ENCODE data around the gene SECISBP2. TPM values are rescaled to one million over a fixed set of nuclear protein-coding genes. Genes with fewer than 3 reads are reported as not detected.
A peak's percentile ranks its signal among the peaks of the same experiment; 100 is the strongest.

SECISBP2 gene
- polyA plus RNA-seq, 1 of the 3 experiments (the other 2 are of a cell fraction) = 21.2 TPM

DNA sequence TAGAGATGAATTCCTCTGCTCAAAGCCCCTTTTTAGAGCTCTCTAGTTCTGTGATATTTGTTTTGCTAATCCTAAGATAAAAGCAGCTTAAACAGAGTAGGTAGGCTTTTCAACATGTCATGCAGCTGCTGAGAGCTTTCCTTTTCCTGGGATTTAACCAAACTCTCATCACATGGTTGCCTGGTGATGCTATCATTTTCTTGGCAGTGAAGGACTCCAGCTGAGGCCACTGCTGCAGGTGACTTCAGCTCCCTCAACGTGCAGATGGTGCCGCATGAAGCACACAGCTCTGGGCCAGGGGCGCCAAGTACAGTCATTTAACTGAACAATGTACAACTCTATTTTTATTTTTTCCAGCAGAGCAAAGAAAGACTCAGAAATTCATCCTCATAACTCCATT lies 42.2 kb downstream of the SECISBP2 start:
- POLR2A ChIA-PET = no interaction called here
- no peaks in the 10 kb centered on the region for H3K9me3 ChIP-seq
- no peaks in the 10 kb centered on the region for H3K79me2 ChIP-seq (ENCODE audit: insufficient read depth)
- peak overlapping the region in 1 of 2 experiments; percentile 93; a peak in 2 of 4 replicates for H3K27ac ChIP-seq (ENCODE audit: low read depth in 2 of 2, low read length in 1 of 2)
- H3K27me3 ChIP-seq (ENCODE audit: insufficient read depth) = no peaks in the 10 kb centered on the region
- peaks cover 0 to 42% of the 10 kb centered on the region in 2 experiments; a peak in 2 of 4 replicates for H3K4me1 ChIP-seq (ENCODE audit: control insufficient read depth in 1 of 2, insufficient read depth in 2 of 2, low read depth in 1 of 2, low read length in 1 of 2)
- whole genome bisulfite sequencing (ENCODE audit: low lambda C conversion rate) = 79% methylated on average over 3 of the region's 3 CpGs
- H3K36me3 ChIP-seq (replicated peaks in 1 of 2; ENCODE audit: control insufficient read depth in 1 of 2, insufficient read depth in 2 of 2, low read length in 1 of 2) = peaks cover 19 to 65% of the 10 kb centered on the region in 2 experiments
- DNase-seq = no peak
- no peaks in the 10 kb centered on the region for H3K9me2 ChIP-seq
- no peak overlapping the region for H2AFZ ChIP-seq (ENCODE audit: low read depth)
- H3K4me2 ChIP-seq = no peak overlapping the region
- H3K9ac ChIP-seq = no peak overlapping the region
- TF ChIP-seq MXI1 (IDR thresholded peaks at IDR 0.05; ENCODE audit: low read depth, low read length) (0 out of 2 replicates have a peak, but pooled peaks have one; percentile 17), TAF1 (IDR thresholded peaks at IDR 0.05; ENCODE audit: borderline replicate concordance, low read depth, low read length) (no peak), CTCF (IDR thresholded peaks at IDR 0.05) (no peak), FOXJ3 (CRISPR knock-in tag; IDR thresholded peaks at IDR 0.05) (no peak), RAD21 (IDR thresholded peaks at IDR 0.05; ENCODE audit: low read length) (0 out of 2 replicates have a peak, but pooled peaks have one; percentile 3), CHD2 (IDR thresholded peaks at IDR 0.05; ENCODE audit: low read length, partially characterized antibody) (no peak), EZH2phosphoT487 (IDR thresholded peaks at IDR 0.05; ENCODE audit: borderline replicate concordance, low read depth) (no peak), EP300 (IDR thresholded peaks at IDR 0.05; ENCODE audit: borderline replicate concordance in 1 of 2, low read depth in 1 of 2, low read length in 1 of 2) (no peak)
- TF ChIP-seq, protein P1, sequence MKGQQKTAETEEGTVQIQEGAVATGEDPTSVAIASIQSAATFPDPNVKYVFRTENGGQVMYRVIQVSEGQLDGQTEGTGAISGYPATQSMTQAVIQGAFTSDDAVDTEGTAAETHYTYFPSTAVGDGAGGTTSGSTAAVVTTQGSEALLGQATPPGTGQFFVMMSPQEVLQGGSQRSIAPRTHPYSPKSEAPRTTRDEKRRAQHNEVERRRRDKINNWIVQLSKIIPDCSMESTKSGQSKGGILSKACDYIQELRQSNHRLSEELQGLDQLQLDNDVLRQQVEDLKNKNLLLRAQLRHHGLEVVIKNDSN (IDR thresholded peaks at IDR 0.05; ENCODE audit: borderline replicate concordance, low read depth) = no peak
- TF ChIP-seq, protein P2, sequence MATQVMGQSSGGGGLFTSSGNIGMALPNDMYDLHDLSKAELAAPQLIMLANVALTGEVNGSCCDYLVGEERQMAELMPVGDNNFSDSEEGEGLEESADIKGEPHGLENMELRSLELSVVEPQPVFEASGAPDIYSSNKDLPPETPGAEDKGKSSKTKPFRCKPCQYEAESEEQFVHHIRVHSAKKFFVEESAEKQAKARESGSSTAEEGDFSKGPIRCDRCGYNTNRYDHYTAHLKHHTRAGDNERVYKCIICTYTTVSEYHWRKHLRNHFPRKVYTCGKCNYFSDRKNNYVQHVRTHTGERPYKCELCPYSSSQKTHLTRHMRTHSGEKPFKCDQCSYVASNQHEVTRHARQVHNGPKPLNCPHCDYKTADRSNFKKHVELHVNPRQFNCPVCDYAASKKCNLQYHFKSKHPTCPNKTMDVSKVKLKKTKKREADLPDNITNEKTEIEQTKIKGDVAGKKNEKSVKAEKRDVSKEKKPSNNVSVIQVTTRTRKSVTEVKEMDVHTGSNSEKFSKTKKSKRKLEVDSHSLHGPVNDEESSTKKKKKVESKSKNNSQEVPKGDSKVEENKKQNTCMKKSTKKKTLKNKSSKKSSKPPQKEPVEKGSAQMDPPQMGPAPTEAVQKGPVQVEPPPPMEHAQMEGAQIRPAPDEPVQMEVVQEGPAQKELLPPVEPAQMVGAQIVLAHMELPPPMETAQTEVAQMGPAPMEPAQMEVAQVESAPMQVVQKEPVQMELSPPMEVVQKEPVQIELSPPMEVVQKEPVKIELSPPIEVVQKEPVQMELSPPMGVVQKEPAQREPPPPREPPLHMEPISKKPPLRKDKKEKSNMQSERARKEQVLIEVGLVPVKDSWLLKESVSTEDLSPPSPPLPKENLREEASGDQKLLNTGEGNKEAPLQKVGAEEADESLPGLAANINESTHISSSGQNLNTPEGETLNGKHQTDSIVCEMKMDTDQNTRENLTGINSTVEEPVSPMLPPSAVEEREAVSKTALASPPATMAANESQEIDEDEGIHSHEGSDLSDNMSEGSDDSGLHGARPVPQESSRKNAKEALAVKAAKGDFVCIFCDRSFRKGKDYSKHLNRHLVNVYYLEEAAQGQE (IDR thresholded peaks at IDR 0.05; ENCODE audit: low read depth, low read length) = no peak
- TF ChIP-seq, protein P3, sequence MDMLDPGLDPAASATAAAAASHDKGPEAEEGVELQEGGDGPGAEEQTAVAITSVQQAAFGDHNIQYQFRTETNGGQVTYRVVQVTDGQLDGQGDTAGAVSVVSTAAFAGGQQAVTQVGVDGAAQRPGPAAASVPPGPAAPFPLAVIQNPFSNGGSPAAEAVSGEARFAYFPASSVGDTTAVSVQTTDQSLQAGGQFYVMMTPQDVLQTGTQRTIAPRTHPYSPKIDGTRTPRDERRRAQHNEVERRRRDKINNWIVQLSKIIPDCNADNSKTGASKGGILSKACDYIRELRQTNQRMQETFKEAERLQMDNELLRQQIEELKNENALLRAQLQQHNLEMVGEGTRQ (IDR thresholded peaks at IDR 0.05; ENCODE audit: borderline replicate concordance, low read depth, low read length) = no peak
- CTCF ChIA-PET = interaction anchor here (1.4 kb wide), 1 partner anchor 42 kb away, joined by 3 read pairs; the partner anchor contains the start of gene SECISBP2
- no peak overlapping the region for H3K4me3 ChIP-seq (ENCODE audit: low read depth in 2 of 2, low read length in 1 of 2)
- no peaks in the 10 kb centered on the region for H3F3A ChIP-seq (replicated peaks; ENCODE audit: insufficient read depth)
- H4K20me1 ChIP-seq (ENCODE audit: insufficient read depth) = no peaks in the 10 kb centered on the region
